Right lobe of liver (tissue), 4 donors: Measurements from ENCODE around the gene ZNF341.

ENCODE experiments used
- POLR2A ChIP-seq: fragments of 450-650 bp; IDR thresholded peaks from one replicate; pipeline ENCODE4 v1.6.1; 2017; ENCODE audit warnings: antibody characterized with exemption, mild to moderate bottlenecking
- TF ChIP-seq, protein P1 (sequence below), 4 donors: fragments of 200-600 bp in 3 of 4; fragments of 450-650 bp in 1 of 4; IDR thresholded peaks; one replicate each; pipeline versions ENCODE4 v1.5.1 to v1.8.0; 2016 to 2022; ENCODE audit warnings: antibody characterized with exemption in 4 of 4, mild to moderate bottlenecking in 2 of 4
- donor health status: DM: no; HTN: no; CAD: no.
- donor health status: DM: no; HTN: no; CAD: no.
- donor health status: DM: no; HTN: yes; CAD: no.

DNA sequence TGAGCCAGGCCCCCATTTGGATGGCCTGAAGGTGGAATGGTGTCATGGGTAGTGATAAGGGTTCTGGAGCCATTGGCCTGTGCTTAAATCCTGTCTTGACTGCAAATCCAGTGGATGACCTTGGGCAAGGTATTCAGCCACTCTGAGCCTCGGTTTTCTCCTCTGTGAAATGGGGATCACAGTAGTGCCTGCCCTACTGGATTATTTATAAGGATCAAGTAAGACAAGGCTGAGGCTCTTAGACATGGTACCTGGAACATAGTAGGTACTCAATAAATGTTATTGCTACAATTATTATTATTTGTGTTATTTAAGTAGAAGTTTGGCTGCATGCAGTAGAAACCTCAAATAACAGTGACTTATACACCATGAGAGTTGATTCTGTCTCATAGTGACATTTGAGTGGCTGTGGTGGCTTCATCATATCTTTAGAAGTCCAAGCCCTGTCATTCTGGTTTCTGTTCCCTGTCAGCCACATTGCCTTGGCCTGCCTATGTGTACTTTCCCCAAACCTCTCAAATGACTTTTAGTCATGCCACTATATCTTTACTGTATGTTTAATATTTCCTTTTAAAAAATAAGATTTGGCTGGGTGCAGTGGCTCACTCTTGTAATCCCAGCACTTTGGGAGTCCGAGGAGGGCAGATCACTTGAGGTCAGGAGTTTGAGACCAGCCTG, 41.8 kb downstream of the ZNF341 start:
- TF ChIP-seq, protein P1, sequence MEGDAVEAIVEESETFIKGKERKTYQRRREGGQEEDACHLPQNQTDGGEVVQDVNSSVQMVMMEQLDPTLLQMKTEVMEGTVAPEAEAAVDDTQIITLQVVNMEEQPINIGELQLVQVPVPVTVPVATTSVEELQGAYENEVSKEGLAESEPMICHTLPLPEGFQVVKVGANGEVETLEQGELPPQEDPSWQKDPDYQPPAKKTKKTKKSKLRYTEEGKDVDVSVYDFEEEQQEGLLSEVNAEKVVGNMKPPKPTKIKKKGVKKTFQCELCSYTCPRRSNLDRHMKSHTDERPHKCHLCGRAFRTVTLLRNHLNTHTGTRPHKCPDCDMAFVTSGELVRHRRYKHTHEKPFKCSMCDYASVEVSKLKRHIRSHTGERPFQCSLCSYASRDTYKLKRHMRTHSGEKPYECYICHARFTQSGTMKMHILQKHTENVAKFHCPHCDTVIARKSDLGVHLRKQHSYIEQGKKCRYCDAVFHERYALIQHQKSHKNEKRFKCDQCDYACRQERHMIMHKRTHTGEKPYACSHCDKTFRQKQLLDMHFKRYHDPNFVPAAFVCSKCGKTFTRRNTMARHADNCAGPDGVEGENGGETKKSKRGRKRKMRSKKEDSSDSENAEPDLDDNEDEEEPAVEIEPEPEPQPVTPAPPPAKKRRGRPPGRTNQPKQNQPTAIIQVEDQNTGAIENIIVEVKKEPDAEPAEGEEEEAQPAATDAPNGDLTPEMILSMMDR (IDR thresholded peaks at IDR 0.05) = no peak
- no peak for TF ChIP-seq POLR2A
